ENCODE results near the gene XRCC5.

The XRCC5 gene

DNA sequence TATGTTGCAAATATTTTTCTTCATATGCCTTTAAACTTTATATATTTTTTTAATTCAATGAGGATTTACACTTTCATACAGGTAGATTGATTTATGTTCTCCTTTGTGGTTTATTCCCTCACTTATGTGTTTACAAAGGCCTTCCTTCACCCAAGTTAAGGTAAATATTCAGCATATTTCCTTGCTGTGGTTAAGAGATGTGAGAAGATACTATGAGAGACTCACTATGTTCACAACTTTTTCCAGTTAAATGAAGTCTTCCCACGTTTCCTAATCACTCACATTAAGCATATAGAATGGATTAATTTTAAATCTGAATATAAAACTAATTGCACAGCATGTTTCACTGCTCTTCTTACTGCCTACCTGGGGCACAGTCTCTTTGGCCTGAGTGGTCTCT, 28.1 kb upstream of the XRCC5 start:
- TF ChIP-seq, protein P1, sequence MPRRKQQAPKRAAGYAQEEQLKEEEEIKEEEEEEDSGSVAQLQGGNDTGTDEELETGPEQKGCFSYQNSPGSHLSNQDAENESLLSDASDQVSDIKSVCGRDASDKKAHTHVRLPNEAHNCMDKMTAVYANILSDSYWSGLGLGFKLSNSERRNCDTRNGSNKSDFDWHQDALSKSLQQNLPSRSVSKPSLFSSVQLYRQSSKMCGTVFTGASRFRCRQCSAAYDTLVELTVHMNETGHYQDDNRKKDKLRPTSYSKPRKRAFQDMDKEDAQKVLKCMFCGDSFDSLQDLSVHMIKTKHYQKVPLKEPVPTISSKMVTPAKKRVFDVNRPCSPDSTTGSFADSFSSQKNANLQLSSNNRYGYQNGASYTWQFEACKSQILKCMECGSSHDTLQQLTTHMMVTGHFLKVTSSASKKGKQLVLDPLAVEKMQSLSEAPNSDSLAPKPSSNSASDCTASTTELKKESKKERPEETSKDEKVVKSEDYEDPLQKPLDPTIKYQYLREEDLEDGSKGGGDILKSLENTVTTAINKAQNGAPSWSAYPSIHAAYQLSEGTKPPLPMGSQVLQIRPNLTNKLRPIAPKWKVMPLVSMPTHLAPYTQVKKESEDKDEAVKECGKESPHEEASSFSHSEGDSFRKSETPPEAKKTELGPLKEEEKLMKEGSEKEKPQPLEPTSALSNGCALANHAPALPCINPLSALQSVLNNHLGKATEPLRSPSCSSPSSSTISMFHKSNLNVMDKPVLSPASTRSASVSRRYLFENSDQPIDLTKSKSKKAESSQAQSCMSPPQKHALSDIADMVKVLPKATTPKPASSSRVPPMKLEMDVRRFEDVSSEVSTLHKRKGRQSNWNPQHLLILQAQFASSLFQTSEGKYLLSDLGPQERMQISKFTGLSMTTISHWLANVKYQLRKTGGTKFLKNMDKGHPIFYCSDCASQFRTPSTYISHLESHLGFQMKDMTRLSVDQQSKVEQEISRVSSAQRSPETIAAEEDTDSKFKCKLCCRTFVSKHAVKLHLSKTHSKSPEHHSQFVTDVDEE (CRISPR knock-in tag; IDR thresholded peaks at IDR 0.05): no peak
- ATAC-seq: no peak; the same call in 2 of the 3 replicates

DNA sequence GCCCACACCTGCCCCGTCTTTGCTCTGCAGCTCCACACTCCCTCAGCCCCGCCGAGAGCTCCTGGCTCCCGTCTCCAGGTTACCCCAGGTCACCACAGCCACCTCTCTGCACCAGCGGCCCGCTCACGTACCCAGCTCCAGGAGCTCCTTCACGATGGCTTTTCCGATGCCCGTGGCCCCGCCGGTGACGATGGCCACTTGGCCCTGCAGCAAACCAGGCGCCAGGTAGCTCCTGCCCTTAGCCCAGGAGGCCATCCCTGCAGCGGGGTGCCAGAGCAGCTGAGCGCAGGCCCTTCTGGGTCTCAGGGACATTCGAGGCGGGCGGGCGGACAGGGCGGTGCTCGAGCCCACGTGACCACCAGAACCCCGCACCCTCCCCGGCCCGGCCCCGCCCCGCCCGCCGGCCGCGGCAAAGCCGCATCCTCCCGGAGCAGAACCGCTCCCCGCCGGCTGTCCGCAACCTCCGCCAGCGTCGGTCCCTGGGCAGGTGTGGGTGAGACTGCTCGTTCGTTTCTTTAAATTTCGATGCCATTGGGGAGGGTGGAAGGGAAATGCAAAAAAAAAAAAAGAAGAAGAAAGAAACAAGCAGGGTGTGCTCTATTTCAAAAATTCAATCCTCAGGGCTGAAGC, 27.5 kb upstream of the XRCC5 start, which contains the start of the genes PECR and TMEM169:
Gene PECR, minus strand, starts transcription at position 323 of the 630 bp plus-strand sequence. Its CDS starts 68 bp downstream, at position 255.
Gene TMEM169, plus strand, starts transcription at position 433 of the 630 bp plus-strand sequence. CDS start 14,045 bp downstream, outside the sequence.
- peak; percentile 96 for ATAC-seq

DNA sequence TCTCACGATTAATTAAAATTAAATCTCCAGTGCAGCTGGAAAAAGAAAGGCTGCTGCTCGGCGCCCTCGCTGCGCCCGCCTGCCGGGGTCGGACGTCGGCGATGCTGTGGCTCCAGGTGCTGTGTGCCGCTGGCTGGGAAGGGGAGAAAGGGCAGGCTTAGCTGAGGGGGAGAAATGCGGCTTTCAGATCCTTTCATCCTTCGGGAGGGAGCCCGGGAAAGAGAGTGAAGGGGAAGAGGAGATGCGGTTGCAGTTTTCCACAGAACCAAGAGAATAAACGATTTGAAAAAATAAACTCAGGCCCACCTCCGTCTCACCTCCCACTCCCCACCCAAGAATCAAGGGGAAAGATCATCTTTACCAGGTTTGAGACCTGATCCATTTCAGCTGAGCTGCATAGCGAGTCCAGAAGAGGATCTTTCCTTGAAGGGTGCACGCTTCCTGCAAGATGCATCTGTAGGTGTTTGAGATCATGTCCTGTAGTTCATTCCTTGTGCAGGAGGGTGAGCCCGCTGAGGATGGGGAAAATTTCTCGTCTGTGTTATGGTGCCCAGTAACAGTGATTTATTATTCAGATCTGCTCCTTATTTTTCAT, 26.9 kb upstream of the XRCC5 start:
- ATAC-seq: peak; percentile 72
- no peak for TF ChIP-seq PPARA (CRISPR knock-in tag; IDR thresholded peaks at IDR 0.05; ENCODE audit: borderline replicate concordance)
- TF ChIP-seq, protein P2, sequence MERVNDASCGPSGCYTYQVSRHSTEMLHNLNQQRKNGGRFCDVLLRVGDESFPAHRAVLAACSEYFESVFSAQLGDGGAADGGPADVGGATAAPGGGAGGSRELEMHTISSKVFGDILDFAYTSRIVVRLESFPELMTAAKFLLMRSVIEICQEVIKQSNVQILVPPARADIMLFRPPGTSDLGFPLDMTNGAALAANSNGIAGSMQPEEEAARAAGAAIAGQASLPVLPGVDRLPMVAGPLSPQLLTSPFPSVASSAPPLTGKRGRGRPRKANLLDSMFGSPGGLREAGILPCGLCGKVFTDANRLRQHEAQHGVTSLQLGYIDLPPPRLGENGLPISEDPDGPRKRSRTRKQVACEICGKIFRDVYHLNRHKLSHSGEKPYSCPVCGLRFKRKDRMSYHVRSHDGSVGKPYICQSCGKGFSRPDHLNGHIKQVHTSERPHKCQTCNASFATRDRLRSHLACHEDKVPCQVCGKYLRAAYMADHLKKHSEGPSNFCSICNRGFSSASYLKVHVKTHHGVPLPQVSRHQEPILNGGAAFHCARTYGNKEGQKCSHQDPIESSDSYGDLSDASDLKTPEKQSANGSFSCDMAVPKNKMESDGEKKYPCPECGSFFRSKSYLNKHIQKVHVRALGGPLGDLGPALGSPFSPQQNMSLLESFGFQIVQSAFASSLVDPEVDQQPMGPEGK (CRISPR knock-in tag; IDR thresholded peaks at IDR 0.05; ENCODE audit: borderline replicate concordance): no peak
- no peak for TF ChIP-seq ZNF565 (CRISPR knock-in tag; conservative IDR thresholded peaks at IDR 0.05; ENCODE audit: low read depth)
- TF ChIP-seq ARNTL (CRISPR knock-in tag; IDR thresholded peaks at IDR 0.05; ENCODE audit: borderline replicate concordance, low read depth): no peak
- no peak for TF ChIP-seq ZC3H10 (CRISPR knock-in tag; IDR thresholded peaks at IDR 0.05)
- no peak for TF ChIP-seq GLIS3 (CRISPR knock-in tag; IDR thresholded peaks at IDR 0.05)
- TF ChIP-seq, protein P3, sequence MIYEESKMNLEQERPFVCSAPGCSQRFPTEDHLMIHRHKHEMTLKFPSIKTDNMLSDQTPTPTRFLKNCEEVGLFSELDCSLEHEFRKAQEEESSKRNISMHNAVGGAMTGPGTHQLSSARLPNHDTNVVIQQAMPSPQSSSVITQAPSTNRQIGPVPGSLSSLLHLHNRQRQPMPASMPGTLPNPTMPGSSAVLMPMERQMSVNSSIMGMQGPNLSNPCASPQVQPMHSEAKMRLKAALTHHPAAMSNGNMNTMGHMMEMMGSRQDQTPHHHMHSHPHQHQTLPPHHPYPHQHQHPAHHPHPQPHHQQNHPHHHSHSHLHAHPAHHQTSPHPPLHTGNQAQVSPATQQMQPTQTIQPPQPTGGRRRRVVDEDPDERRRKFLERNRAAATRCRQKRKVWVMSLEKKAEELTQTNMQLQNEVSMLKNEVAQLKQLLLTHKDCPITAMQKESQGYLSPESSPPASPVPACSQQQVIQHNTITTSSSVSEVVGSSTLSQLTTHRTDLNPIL (CRISPR knock-in tag; IDR thresholded peaks at IDR 0.05; ENCODE audit: low read depth): no peak
- TF ChIP-seq, protein P4, sequence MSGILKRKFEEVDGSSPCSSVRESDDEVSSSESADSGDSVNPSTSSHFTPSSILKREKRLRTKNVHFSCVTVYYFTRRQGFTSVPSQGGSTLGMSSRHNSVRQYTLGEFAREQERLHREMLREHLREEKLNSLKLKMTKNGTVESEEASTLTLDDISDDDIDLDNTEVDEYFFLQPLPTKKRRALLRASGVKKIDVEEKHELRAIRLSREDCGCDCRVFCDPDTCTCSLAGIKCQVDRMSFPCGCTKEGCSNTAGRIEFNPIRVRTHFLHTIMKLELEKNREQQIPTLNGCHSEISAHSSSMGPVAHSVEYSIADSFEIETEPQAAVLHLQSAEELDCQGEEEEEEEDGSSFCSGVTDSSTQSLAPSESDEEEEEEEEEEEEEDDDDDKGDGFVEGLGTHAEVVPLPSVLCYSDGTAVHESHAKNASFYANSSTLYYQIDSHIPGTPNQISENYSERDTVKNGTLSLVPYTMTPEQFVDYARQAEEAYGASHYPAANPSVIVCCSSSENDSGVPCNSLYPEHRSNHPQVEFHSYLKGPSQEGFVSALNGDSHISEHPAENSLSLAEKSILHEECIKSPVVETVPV (CRISPR knock-in tag; IDR thresholded peaks at IDR 0.05): no peak
- no peak for TF ChIP-seq ZNF70 (CRISPR knock-in tag; IDR thresholded peaks at IDR 0.05)
- no peak for TF ChIP-seq ESRRG (CRISPR knock-in tag; IDR thresholded peaks at IDR 0.05)
- TF ChIP-seq, protein P5, sequence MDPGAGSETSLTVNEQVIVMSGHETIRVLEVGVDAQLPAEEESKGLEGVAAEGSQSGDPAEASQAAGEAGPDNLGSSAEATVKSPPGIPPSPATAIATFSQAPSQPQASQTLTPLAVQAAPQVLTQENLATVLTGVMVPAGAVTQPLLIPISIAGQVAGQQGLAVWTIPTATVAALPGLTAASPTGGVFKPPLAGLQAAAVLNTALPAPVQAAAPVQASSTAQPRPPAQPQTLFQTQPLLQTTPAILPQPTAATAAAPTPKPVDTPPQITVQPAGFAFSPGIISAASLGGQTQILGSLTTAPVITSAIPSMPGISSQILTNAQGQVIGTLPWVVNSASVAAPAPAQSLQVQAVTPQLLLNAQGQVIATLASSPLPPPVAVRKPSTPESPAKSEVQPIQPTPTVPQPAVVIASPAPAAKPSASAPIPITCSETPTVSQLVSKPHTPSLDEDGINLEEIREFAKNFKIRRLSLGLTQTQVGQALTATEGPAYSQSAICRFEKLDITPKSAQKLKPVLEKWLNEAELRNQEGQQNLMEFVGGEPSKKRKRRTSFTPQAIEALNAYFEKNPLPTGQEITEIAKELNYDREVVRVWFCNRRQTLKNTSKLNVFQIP (CRISPR knock-in tag; IDR thresholded peaks at IDR 0.05; ENCODE audit: borderline replicate concordance, low read depth): no peak
- TF ChIP-seq ISL1 (CRISPR knock-in tag; IDR thresholded peaks at IDR 0.05): no peak

More for the DNA sequence above, 27.5 kb upstream of the XRCC5 start, which contains the start of the genes PECR and TMEM169:
- TF ChIP-seq, protein P5 (CRISPR knock-in tag; IDR thresholded peaks at IDR 0.05; ENCODE audit: borderline replicate concordance, low read depth): no peak
- TF ChIP-seq PPARA (CRISPR knock-in tag; IDR thresholded peaks at IDR 0.05; ENCODE audit: borderline replicate concordance): no peak
- no peak for TF ChIP-seq ZFP30 (CRISPR knock-in tag; IDR thresholded peaks at IDR 0.05)
- no peak for TF ChIP-seq ZNF70 (CRISPR knock-in tag; IDR thresholded peaks at IDR 0.05)
- TF ChIP-seq, protein P3 (CRISPR knock-in tag; IDR thresholded peaks at IDR 0.05; ENCODE audit: low read depth): no peak
- TF ChIP-seq RARB (CRISPR knock-in tag; IDR thresholded peaks at IDR 0.05): no peak
- no peak for TF ChIP-seq SNAI2 (CRISPR knock-in tag; IDR thresholded peaks at IDR 0.05)
- TF ChIP-seq ZNF8 (CRISPR knock-in tag; IDR thresholded peaks at IDR 0.05): no peak
- TF ChIP-seq, protein P1 (CRISPR knock-in tag; IDR thresholded peaks at IDR 0.05): no peak
- no peak for TF ChIP-seq ZC3H10 (CRISPR knock-in tag; IDR thresholded peaks at IDR 0.05)
- no peak for TF ChIP-seq ESRRG (CRISPR knock-in tag; IDR thresholded peaks at IDR 0.05)
- TF ChIP-seq ZNF565 (CRISPR knock-in tag; conservative IDR thresholded peaks at IDR 0.05; ENCODE audit: low read depth): no peak
- no peak for TF ChIP-seq ISL1 (CRISPR knock-in tag; IDR thresholded peaks at IDR 0.05)
